GM12872 (cell line): Measurements from ENCODE around the gene STK16.

Experiments used
- CTCF ChIP-seq: IDR thresholded peaks from 3 replicates; pipeline ENCODE4 v1.5.1; 2011; ENCODE audit warnings: low read depth, mild to moderate bottlenecking, low read length, moderate library complexity; ENCODE audit not compliant: insufficient read depth

STK16 gene

GRCh38 chr2:219218732-219219701 is 26.3 kb upstream of the STK16 start, which contains the start of gene ABCB6:
Gene ABCB6 (minus strand): TSS chr2:219218958. CDS start chr2:219218673, 285 bp downstream.
- TF ChIP-seq CTCF, result no peak

- no peak for TF ChIP-seq CTCF
These were observed 25.3 kb upstream of the STK16 start for GRCh38 chr2:219219784-219220532.

GRCh38 chr2:219220652-219221402 is 24.5 kb upstream of the STK16 start:
- no peak for TF ChIP-seq CTCF

- TF ChIP-seq CTCF, result no peak
These were observed 23.2 kb upstream of the STK16 start for GRCh38 chr2:219221957-219222518.

- TF ChIP-seq CTCF, result no peak
These were observed 21.3 kb upstream of the STK16 start for GRCh38 chr2:219223831-219224610.

- no peak for TF ChIP-seq CTCF
These were observed 19.9 kb upstream of the STK16 start for GRCh38 chr2:219225350-219225749.
